Renal cortex interstitium (tissue), 11 donors: ENCODE measurements around the gene PSEN2. TPM values are rescaled to one million over a fixed set of nuclear protein-coding genes. Genes with fewer than 3 reads are reported as not detected.
A peak's percentile ranks its signal among the peaks of the same experiment; 100 is the strongest.

Experiments used
- DNase-seq, 11 donors: peaks; one replicate each; pipeline ENCODE4 v3.0.0-alpha.2; 2013; ENCODE audit warnings: low read depth in 9 of 11, low spot score in 4 of 11; ENCODE audit errors: extremely low read depth in 1 of 11
- polyA plus RNA-seq, 3 donors: library from polyadenylated mRNA; unstranded; fragments of 120-200 nt; gene quantifications; one replicate each; pipeline ENCODE4 v1.2.1, GENCODE V29; 2013; ENCODE audit not compliant: insufficient read length in 3 of 3

Gene PSEN2
- polyA plus RNA-seq, 3 donors: 14.5 to 23.1 (median 14.6) TPM

GRCh38 chr1:226938903-226939437, 68.6 kb downstream of the PSEN2 start:
- no peak for DNase-seq

- peak in 6 of 11 donors; percentile 17 to 48 (median 30) for DNase-seq
Observed at GRCh38 chr1:226939438-226940028, 69.1 kb downstream of the PSEN2 start.

GRCh38 chr1:226940029-226940805, 69.8 kb downstream of the PSEN2 start, which contains the start of gene COQ8A:
Gene COQ8A, plus strand, starts transcription at chr1:226940294. Its CDS starts 21,092 bp downstream, at chr1:226961386.
- peak; percentile 96 to 99 (median 98) for DNase-seq

GRCh38 chr1:226940806-226941067, 70.3 kb downstream of the PSEN2 start:
- DNase-seq: no peak

- DNase-seq: no peak
Observed at GRCh38 chr1:226942392-226942791, 72.0 kb downstream of the PSEN2 start.

GRCh38 chr1:226943156-226943555, 72.7 kb downstream of the PSEN2 start:
- no peak for DNase-seq

GRCh38 chr1:226943927-226944326, 73.5 kb downstream of the PSEN2 start:
- DNase-seq: no peak

- DNase-seq: peak in 3 of 11 donors; percentile 15 to 37 (median 30)
Observed at GRCh38 chr1:226945106-226945857, 74.9 kb downstream of the PSEN2 start.

Other genes with a start within 250 kb of the PSEN2 start
- gene ITPKB, start 131.3 kb upstream of the PSEN2 start, polyA plus RNA-seq: 10 to 100 TPM; 20.2 to 26.3 (median 26.3) TPM
- 10 to 100 TPM; 30.5 to 33.0 (median 31.2) TPM for gene COQ8A, start 69.7 kb downstream of the PSEN2 start, polyA plus RNA-seq